HCT116 (cell line): ENCODE results near the gene CYB5R2. TPM values are rescaled to one million over a fixed set of nuclear protein-coding genes. Genes with fewer than 3 reads are reported as not detected.

Source experiments
- ATAC-seq: fragments of 200-7000 bp; cut with Tn5 transposase; 2 replicates; pipeline ENCODE4 v1.9.1; 2020; ENCODE audit warnings: mild to moderate bottlenecking, moderate library complexity
- BruUV-seq: library from RNA; stranded (reverse); fragments of 400-500 nt; replicated peaks from 2 replicates; lab custom pipeline; 2021; lab: Mats Ljungman, UMichigan
- CTCF ChIA-PET: fragments of 300-600 bp; sonication (Branson Sonifier 250); formaldehyde crosslinking; loops from one replicate; lab custom pipeline; 2021; ENCODE audit warnings: antibody characterized with exemption; lab: Charles Lee
- POLR2A ChIA-PET: fragments of 300-600, 350-600 bp; sonication (Branson Sonifier 250); formaldehyde crosslinking; loops from one replicate; lab custom pipeline; 2021; ENCODE audit warnings: antibody characterized with exemption; lab: Charles Lee
- RAD21 ChIA-PET, 2 experiments: fragments of 300-600 bp; sonication (Branson Sonifier 250); formaldehyde crosslinking; loops; one replicate each; lab custom pipeline; 2023; ENCODE audit warnings: low total read pairs in 2 of 2; ENCODE audit not compliant: uncharacterized antibody in 2 of 2, unreplicated experiment in 2 of 2, low non-redundant PET in 1 of 2; lab: Charles Lee
- DNase-seq: peaks from one replicate; pipeline ENCODE4 v3.0.0-alpha.2; 2010; ENCODE audit warnings: low read depth, low spot score
- H2AFZ ChIP-seq: fragments of 200-600 bp; shearing (Covaris generic), sonication (generic); 2 replicates; pipeline ENCODE4 v1.6.1; 2017; ENCODE audit warnings: low read depth, mixed run types, mixed read lengths, antibody characterized with exemption, low read length; ENCODE audit not compliant: poor library complexity, severe bottlenecking
- H3K27ac ChIP-seq: 2 replicates; pipeline ENCODE4 v1.5.1; 2012; ENCODE audit warnings: low read depth, low read length
- H3K27me3 ChIP-seq: fragments of 200-600 bp; sonication (generic); 2 replicates; pipeline ENCODE4 v1.6.1; 2016; ENCODE audit warnings: mixed run types, low read length, mixed read lengths; ENCODE audit not compliant: insufficient read depth
- H3K36me3 ChIP-seq, 2 experiments: fragments of 200-500 bp in 1 of 2; fragments of 200-600 bp in 1 of 2; sonication (Bioruptor generic) in 1 of 2; sonication (generic) in 1 of 2; 2 replicates each; pipeline versions ENCODE4 v1.5.1 to v1.6.1; 2014 to 2016; ENCODE audit warnings: low read length in 2 of 2, inconsistent platforms in 1 of 2, mixed read lengths in 1 of 2, mixed run types in 1 of 2; ENCODE audit not compliant: insufficient read depth in 2 of 2, control insufficient read depth in 1 of 2
- H3K4me1 ChIP-seq, 2 experiments: fragments of 200-600 bp in 1 of 2; sonication (generic) in 1 of 2; 2 replicates each; pipeline versions ENCODE4 v1.5.1 to v1.6.1; 2012 to 2017; ENCODE audit warnings: low read length in 2 of 2, inconsistent platforms in 1 of 2, mild to moderate bottlenecking in 1 of 2, mixed read lengths in 1 of 2, mixed run types in 1 of 2, moderate library complexity in 1 of 2; ENCODE audit not compliant: insufficient read depth in 2 of 2, control insufficient read depth in 1 of 2
- H3K4me2 ChIP-seq: fragments of 200-600 bp; sonication (generic); 2 replicates; pipeline ENCODE4 v1.6.1; 2017; ENCODE audit warnings: mixed run types, low read length, mixed read lengths
- H3K4me3 ChIP-seq, 2 experiments: fragments of 200-600 bp in 1 of 2; sonication (generic) in 1 of 2; replicated peaks in 1 of 2; 2 replicates each; pipeline ENCODE4 v1.5.1; 2011 to 2016; ENCODE audit warnings: low read length in 2 of 2, control low read depth in 1 of 2, low read depth in 1 of 2, mild to moderate bottlenecking in 1 of 2, mixed read lengths in 1 of 2, mixed run types in 1 of 2
- H3K79me2 ChIP-seq: fragments of 200-600 bp; sonication (generic); 2 replicates; pipeline ENCODE4 v1.6.1; 2017; ENCODE audit warnings: mild to moderate bottlenecking, mixed run types, low read length, moderate library complexity, mixed read lengths; ENCODE audit not compliant: insufficient read depth
- H3K9ac ChIP-seq: fragments of 200-600 bp; sonication (generic); 2 replicates; pipeline ENCODE4 v1.6.1; 2016; ENCODE audit warnings: low read length, mixed read lengths
- H3K9me2 ChIP-seq: fragments of 200-600 bp; sonication (generic), shearing (Covaris generic); 2 replicates; pipeline ENCODE4 v1.6.1; 2017; ENCODE audit warnings: mixed run types, mild to moderate bottlenecking, moderate library complexity; ENCODE audit not compliant: insufficient read depth
- H3K9me3 ChIP-seq, 2 experiments: fragments of 200-500 bp in 1 of 2; fragments of 200-600 bp in 1 of 2; sonication (Bioruptor generic) in 1 of 2; sonication (generic) in 1 of 2; 2 replicates each; pipeline ENCODE4 v1.6.1; 2014 to 2017; ENCODE audit warnings: low read length in 2 of 2, mixed read lengths in 2 of 2, inconsistent platforms in 1 of 2, low read depth in 1 of 2, mild to moderate bottlenecking in 1 of 2, mixed run types in 1 of 2, moderate library complexity in 1 of 2; ENCODE audit not compliant: control insufficient read depth in 1 of 2, insufficient read depth in 1 of 2
- H4K20me1 ChIP-seq: fragments of 200-600 bp; sonication (generic), shearing (Covaris generic); 2 replicates; pipeline ENCODE4 v1.6.1; 2017; ENCODE audit warnings: mixed run types, mild to moderate bottlenecking, moderate library complexity; ENCODE audit not compliant: insufficient read depth
- CBX3 ChIP-seq: IDR thresholded peaks from 2 replicates; pipeline ENCODE4 v1.6.1; 2012; ENCODE audit warnings: low read depth
- CEBPB ChIP-seq: IDR thresholded peaks from 2 replicates; pipeline ENCODE4 v1.6.1; 2012; ENCODE audit warnings: low read depth
- EGR1 ChIP-seq: IDR thresholded peaks from 2 replicates; pipeline ENCODE4 v1.6.1; 2012; ENCODE audit warnings: low read depth
- EZH2 ChIP-seq: fragments of 200-600 bp; sonication (generic); IDR thresholded peaks from 2 replicates; pipeline ENCODE4 v1.6.1; 2017; ENCODE audit warnings: antibody characterized with exemption, mixed run types
- EZH2phosphoT487 ChIP-seq: fragments of 200-600 bp; IDR thresholded peaks from 2 replicates; pipeline ENCODE4 v1.6.1; 2018; ENCODE audit warnings: antibody characterized with exemption, borderline replicate concordance
- FOSL1 ChIP-seq: IDR thresholded peaks from 2 replicates; pipeline ENCODE4 v1.6.1; 2012; ENCODE audit warnings: low read depth
- JUND ChIP-seq: IDR thresholded peaks from 2 replicates; pipeline ENCODE4 v1.6.1; 2012
- POLR2A ChIP-seq: IDR thresholded peaks from 2 replicates; pipeline ENCODE4 v1.7.0; 2011; ENCODE audit warnings: borderline replicate concordance; ENCODE audit not compliant: insufficient read depth, insufficient read length; ENCODE audit errors: extremely low read depth
- POLR2AphosphoS5 ChIP-seq: IDR thresholded peaks from 2 replicates; pipeline ENCODE4 v1.6.1; 2011; ENCODE audit warnings: mild to moderate bottlenecking, low read depth, low read length, moderate library complexity
- RAD21 ChIP-seq: IDR thresholded peaks from 2 replicates; pipeline ENCODE4 v1.6.1; 2012; ENCODE audit warnings: low read depth, mild to moderate bottlenecking
- SIN3A ChIP-seq: IDR thresholded peaks from 2 replicates; pipeline ENCODE4 v1.6.1; 2012; ENCODE audit warnings: low read depth
- SP1 ChIP-seq: IDR thresholded peaks from 2 replicates; pipeline ENCODE4 v1.6.1; 2012; ENCODE audit warnings: low read depth
- SRF ChIP-seq: IDR thresholded peaks from 2 replicates; pipeline ENCODE4 v1.6.1; 2012; ENCODE audit warnings: low read depth
- TCF7L2 ChIP-seq: IDR thresholded peaks from 2 replicates; pipeline ENCODE4 v1.7.0; 2011; ENCODE audit warnings: borderline replicate concordance, inconsistent platforms; ENCODE audit not compliant: insufficient read depth, insufficient read length; ENCODE audit errors: extremely low read depth
- YY1 ChIP-seq: IDR thresholded peaks from 2 replicates; pipeline ENCODE4 v1.6.1; 2011; ENCODE audit warnings: low read length, low read depth, moderate library complexity, mild to moderate bottlenecking; ENCODE audit not compliant: insufficient replicate concordance; ENCODE audit errors: extremely low read depth
- ZFX ChIP-seq: fragments of 450-650 bp; IDR thresholded peaks from 2 replicates; pipeline ENCODE4 v1.6.1; 2017
- ZNF274 ChIP-seq: fragments of 200-500 bp; sonication (Bioruptor generic); IDR thresholded peaks from 2 replicates; pipeline ENCODE4 v1.6.1; 2014; ENCODE audit warnings: mild to moderate bottlenecking, low read depth, low read length, inconsistent platforms
- intact Hi-C: fragments of 100-400 bp; cut with micrococcal nuclease; formaldehyde crosslinking; loops from 2 replicates; pipeline ENCODE4 v1.10.0; 2022
- total RNA-seq: library from RNA; stranded (reverse); gene quantifications from one replicate; pipeline ENCODE4 v1.2.1, GENCODE V29; 2021; ENCODE audit not compliant: unreplicated experiment
- TF ChIP-seq, protein P1 (sequence below): IDR thresholded peaks from 2 replicates; pipeline ENCODE4 v1.6.1; 2012
- TF ChIP-seq, protein P2 (sequence below): IDR thresholded peaks from 2 replicates; pipeline ENCODE4 v1.6.1; 2012; ENCODE audit warnings: low read depth
- TF ChIP-seq, protein P3 (sequence below): IDR thresholded peaks from 2 replicates; pipeline ENCODE4 v1.6.1; 2012

Gene CYB5R2
- total RNA-seq, 1 experiment from 2014 or later = 14.4 TPM

DNA sequence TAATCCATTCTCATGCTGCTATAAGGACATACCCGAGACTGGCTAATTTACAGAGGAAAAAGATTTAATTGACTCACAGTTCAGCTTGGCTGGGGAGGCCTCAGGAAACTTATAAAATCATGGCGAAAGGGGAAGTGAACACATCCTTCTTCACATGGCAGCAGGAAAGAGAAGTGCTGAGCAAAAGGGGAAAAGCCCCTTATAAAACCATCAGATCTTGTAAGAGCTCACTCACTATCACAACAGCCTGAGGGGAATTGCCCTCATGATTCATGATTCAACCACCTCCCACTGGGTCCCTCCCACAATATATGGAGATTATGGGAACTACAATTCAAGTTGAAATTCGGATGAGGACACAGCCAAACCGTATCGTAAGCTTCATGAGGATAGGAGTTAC is 3.8 kb upstream of the CYB5R2 start:
- Histone ChIP-seq H4K20me1 (no peaks in the 10 kb centered on the region), H3K27ac (no peak overlapping the region), H2AFZ (no peak overlapping the region), H3K9me3 (no peaks in the 10 kb centered on the region), H3K9ac (no peak overlapping the region), H3K4me3 (no peak overlapping the region), H3K9me2 (no peaks in the 10 kb centered on the region), H3K79me2 (no peaks in the 10 kb centered on the region), H3K27me3 (peaks cover 30% of the 10 kb centered on the region), H3K36me3 (no peaks in the 10 kb centered on the region), H3K4me1 (peaks cover 10 to 29% of the 10 kb centered on the region in 2 experiments), H3K4me2 (no peak overlapping the region)
- BruUV-seq = no TSS peak
- no peak for DNase-seq
- ChIA-PET CTCF (interaction anchor here (1.5 kb wide), 1 partner anchor 128 kb away, joined by 5 read pairs; no protein-coding TSS in a partner anchor), POLR2A (no interaction called here), RAD21 (no interaction called here)
- TF ChIP-seq SIN3A = no peak
- TF ChIP-seq SP1 = no peak
- no peak for TF ChIP-seq POLR2A
- TF ChIP-seq SRF = no peak
- no peak for TF ChIP-seq RAD21
- TF ChIP-seq POLR2AphosphoS5 = no peak
- no peak for TF ChIP-seq EGR1
- no peak for TF ChIP-seq TCF7L2
- no peak for TF ChIP-seq CEBPB
- TF ChIP-seq, protein P1, sequence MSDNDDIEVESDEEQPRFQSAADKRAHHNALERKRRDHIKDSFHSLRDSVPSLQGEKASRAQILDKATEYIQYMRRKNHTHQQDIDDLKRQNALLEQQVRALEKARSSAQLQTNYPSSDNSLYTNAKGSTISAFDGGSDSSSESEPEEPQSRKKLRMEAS = no peak
- no peak for TF ChIP-seq YY1
- no peak for TF ChIP-seq EZH2phosphoT487
- no peak for TF ChIP-seq EZH2
- TF ChIP-seq, protein P2, sequence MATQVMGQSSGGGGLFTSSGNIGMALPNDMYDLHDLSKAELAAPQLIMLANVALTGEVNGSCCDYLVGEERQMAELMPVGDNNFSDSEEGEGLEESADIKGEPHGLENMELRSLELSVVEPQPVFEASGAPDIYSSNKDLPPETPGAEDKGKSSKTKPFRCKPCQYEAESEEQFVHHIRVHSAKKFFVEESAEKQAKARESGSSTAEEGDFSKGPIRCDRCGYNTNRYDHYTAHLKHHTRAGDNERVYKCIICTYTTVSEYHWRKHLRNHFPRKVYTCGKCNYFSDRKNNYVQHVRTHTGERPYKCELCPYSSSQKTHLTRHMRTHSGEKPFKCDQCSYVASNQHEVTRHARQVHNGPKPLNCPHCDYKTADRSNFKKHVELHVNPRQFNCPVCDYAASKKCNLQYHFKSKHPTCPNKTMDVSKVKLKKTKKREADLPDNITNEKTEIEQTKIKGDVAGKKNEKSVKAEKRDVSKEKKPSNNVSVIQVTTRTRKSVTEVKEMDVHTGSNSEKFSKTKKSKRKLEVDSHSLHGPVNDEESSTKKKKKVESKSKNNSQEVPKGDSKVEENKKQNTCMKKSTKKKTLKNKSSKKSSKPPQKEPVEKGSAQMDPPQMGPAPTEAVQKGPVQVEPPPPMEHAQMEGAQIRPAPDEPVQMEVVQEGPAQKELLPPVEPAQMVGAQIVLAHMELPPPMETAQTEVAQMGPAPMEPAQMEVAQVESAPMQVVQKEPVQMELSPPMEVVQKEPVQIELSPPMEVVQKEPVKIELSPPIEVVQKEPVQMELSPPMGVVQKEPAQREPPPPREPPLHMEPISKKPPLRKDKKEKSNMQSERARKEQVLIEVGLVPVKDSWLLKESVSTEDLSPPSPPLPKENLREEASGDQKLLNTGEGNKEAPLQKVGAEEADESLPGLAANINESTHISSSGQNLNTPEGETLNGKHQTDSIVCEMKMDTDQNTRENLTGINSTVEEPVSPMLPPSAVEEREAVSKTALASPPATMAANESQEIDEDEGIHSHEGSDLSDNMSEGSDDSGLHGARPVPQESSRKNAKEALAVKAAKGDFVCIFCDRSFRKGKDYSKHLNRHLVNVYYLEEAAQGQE = no peak
- TF ChIP-seq FOSL1 = no peak
- no peak for TF ChIP-seq ZFX
- TF ChIP-seq JUND = no peak
- TF ChIP-seq ZNF274 = no peak
- no peak for TF ChIP-seq CBX3
- TF ChIP-seq, protein P3, sequence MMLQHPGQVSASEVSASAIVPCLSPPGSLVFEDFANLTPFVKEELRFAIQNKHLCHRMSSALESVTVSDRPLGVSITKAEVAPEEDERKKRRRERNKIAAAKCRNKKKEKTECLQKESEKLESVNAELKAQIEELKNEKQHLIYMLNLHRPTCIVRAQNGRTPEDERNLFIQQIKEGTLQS = no peak
- no peak for ATAC-seq
- intact Hi-C loops = no loop called here
